ENCODE results near the gene PBX3.
A peak's percentile ranks its signal among the peaks of the same experiment; 100 is the strongest.

PBX3 gene

DNA sequence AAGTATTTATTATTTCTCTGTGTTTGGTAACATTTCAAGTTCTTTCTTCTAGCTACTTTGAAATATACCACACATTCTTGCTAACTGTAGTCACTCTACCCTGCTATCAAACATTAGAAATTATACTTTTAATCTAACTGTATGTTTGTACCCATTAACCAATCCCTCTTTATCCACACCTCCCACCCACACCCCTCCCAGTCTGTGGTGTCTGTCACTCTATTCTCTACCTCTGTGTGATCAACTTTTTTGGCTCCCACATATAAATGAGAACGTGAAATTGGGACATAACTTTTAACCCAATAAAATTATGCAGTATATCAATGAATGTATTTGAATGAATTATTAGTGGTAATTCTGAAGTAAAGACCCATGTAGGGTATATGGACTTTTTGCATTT is 79.7 kb downstream of the PBX3 start:
- DNase-seq, result no peak

DNA sequence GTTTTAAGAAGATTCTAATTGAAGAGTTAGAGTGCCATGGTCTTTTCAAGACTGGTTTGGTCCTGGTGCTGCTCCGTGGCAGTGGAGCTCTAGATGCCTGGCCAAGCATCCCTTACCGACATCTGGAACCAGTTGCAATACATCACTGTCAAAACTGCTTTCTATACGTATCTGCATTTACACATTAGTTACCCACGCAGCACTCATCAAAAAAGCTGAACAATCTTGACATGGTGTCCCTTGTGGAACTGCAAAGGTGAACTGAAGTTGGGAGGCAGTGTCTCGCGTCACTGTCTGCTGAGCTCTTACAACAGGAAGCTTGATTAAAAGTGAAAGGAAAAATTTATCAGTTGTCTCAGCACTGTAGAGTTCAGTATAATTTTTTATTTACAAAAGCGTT is 82.6 kb downstream of the PBX3 start:
- peak; percentile 67 for DNase-seq

DNA sequence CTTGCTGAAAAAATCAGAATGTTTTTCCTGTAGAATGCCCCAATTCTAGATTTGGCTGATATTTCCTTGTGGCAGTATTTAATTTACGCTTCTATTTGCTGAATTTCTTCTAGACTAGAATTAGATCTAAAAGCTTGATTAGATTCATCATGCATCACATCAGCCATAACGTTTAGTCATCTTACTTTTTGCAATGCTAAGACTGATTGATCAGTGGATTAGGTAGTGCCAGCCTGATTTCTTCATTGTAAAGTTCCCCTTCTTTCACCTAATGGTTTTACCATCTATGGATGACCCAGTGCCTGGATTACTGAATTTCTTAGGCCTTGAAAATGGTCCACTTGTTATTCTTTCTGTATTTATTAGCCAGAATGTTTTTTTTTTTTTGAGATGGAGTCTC is 83.9 kb downstream of the PBX3 start:
- DNase-seq, result no peak

DNA sequence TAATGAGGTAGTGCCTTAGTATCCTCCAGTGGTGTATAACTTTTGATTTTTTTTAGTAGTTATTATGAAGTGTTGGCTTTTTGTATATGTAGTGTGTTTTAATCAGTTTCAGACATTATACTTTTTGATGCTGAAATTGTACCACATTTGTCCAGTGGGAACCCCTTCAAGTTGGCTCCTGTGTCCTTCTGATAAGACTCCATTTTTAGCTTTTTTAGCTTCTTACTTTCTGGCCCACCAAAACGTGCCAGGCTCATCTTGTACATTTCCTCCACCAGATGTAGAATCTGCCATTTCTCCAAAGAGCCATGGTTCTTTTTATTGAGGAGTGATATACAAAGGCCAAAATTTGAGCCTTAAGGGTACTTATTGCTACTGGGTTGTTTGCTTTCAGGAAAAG is 84.4 kb downstream of the PBX3 start:
- DNase-seq, result no peak

DNA sequence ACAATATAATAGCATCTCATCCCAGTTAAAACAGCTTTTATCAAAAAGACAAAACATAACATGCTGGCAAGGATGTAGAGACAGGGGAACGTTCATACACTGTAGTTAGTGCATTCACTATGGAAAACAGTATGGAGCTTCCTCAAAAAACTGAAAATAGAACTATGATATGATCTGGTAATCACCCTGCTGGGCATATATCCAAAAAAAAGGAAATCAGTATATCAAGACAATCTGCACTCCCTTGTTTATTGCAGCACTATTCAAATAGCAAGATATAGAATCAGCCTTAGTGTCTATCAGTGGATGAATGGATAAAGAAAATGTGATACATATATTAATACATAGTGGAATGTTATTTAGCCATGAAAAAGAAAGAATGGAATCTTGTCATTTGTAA is 88.5 kb downstream of the PBX3 start:
- no peak for DNase-seq

DNA sequence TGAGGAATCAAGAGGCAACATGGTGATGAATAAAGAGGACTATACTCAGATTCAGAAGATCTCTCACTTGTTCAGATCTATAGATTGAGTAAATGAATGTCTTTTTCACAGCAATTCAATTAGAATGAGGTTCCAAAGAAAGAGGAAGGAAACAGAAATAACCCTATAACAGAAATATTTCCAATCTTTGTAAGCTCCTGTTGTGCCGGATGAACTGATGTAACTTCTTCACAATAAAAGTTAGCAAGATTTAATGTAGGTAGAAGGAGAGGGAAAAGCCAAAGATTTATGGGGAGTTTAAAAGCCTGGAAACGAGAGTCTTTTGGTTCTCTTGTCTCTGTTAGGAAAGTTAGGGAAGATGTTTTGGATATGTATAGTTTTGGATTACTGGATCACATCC is 92.1 kb downstream of the PBX3 start:
- no peak for DNase-seq

DNA sequence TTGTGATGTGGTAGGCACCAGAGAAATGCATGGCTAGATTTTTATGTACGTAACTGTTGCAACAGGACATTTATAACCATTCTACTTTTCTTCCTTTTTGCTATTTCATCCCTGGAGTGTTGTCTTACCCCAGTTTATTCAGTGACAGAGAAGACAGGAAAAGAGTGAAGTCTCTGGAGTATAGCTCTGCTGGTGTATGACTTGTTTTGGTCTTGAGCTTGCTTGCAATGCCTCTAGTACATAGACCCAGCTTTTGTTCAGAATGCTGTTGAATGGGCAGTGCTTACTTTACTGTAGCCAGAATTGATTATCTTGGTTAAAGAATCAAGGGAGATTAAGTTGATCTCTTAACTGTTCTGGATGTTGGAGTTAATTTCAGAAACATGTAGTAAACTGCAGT is 94.3 kb downstream of the PBX3 start:
- no peak for DNase-seq

DNA sequence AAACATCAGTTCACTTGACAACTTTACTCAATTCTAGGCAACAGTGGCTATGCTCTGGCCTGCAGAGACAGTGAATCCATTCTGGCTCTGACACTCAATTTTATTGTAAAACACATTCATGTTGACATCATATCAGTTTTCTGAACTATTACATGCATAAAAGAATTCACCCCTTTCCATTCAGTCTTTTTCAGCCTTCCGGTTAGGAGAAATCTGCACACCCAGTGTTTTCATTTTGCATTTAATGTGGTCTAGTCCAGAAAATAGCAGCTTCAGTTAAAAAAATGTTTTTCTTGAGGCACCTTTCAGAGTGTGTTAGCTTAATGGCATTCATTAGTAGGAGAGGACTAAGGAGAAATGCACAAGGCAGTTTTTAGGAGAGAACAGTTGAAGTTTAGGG is 95.1 kb downstream of the PBX3 start:
- no peak for DNase-seq

DNA sequence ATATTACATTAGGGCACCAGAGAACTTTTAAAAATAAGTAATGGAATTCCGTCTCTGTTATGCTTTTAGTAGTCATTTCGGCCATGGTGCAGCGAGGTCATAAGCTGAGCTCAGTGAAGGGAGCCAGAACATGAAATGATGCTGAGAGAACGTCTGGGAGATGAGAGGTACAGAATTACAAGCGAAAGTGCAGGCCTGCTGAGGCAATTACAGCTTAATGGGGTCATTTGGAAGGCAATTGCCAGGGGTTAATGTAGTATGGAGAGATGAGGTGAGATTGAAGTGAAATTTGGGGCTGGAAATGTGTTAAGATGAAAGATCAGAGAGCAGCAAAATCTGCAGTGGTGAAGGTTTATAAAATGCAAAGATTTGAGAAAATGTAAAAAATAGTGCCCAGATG is 96.5 kb downstream of the PBX3 start:
- DNase-seq, result no peak

DNA sequence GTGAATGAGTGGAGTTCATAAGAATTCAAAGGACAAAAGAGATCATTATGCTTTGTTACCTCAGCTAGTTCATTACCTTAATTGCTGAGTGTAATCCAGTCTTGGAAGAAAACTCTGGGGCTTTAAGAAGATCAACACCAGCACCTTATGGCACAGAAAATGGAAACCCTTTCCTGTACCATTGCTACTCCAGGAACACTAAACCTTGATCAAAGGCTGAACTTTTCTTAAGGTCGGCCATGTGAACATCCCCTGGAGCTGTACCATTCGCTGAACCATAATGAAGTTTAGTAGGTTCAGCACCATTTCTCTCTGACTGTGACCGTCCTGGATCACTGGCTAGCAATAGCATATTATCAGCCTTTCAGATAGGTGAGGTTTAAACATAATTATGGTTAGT is 97.4 kb downstream of the PBX3 start:
- no peak for DNase-seq

DNA sequence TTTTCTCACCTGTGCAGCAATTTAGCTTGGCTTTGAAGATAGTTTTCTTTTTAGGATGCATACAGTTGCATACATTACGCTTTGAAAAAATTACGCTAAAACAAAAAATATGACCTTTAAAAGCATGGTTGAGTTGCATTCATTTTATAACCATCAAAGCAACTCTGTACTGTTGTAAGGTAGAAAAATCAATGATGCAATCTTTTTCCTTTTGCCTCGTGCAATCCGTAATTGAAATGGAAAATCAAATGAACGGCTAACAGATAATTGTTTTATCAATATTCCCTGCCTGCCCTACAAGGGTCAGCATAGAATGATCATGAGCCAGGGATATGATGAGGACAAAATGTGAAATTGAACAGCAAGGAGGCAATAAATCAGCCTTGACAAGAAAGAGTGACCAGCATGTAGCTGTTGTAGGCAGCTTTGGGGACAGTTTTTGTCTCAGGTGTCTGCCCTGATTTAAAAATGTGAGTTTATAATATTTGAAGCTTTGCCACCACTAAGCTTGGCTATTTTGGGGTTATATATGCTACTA is 98.2 kb downstream of the PBX3 start:
- no peak for DNase-seq

DNA sequence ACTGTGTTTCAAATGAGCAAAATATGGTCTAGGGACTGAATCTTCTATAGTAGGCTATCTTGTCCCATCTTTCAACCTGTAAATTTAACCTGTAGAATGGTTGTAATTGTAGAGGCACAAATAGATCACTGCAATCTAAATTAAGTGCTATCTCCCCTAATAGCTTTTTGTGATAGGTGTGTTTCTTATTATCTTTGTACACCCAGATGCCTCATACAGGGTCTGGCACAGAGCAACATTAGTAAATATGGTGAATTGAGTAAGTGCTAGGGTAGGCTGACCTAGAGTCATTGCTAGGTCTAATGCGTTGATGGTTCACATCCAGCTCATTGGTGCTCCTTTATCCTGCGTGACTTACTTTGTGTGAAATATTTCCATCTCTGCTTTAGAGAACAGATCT is 100.6 kb downstream of the PBX3 start:
- DNase-seq, result no peak

DNA sequence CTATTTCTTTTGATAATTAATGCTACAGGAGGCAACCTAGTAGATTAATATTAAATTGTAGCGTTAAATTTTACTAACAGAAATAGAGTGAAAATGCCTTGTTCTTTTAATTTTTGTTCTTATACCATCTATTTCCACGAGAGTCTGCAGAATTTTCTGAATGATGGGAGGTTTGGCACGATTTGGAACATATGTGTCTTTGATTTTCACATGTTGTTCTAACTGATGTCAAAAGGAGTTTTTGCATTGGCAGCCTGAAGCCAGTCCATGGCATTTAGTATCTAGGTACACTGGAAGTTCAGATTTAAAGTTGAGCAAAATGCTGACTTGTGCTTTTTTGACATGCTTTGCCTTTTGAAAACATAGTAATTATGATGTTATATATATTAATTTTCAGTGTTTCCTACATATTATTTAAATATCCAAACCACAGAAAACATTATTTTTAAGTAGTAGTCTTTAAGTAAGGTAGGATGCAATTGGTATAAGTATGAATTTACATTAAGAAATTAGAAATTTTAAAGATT is 103.0 kb downstream of the PBX3 start:
- DNase-seq, result no peak

DNA sequence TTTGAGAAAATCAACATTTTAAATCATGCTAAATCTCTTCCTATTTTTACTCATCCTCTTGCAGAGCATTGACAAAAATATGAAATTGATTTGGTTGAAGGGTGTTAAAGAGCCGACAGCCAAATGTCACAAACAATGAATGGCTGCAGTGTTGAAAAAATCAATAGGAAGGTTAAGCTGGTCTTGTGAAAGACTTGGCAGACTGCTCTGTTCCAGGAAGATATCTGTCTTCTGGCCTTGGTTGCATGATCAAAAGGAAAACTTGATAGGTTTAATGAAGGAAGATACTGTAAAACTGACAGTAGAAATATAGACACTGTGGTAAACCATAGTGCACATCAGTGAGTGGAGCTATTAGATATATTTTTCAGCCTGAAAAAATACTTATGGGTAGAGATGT is 103.6 kb downstream of the PBX3 start:
- no peak for DNase-seq

DNA sequence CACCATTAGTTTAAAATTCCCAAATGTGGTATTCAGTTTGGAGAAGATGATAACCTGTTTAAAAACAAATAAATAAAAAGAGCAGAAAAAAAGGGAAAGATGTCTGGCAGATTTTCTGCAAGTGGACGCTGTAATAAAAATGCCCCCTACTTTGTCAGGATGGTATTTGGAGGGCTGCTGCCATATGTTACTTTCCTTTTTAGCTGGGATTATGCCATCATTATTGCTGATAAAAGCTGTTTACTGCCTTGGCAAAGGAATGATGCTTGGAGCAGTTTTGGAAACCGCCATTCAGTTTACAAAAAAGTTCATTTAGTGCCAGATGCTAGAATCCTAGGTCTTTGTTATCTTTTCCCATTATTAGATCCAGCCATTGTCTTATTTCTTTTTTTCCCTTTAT is 104.8 kb downstream of the PBX3 start:
- DNase-seq, result no peak

DNA sequence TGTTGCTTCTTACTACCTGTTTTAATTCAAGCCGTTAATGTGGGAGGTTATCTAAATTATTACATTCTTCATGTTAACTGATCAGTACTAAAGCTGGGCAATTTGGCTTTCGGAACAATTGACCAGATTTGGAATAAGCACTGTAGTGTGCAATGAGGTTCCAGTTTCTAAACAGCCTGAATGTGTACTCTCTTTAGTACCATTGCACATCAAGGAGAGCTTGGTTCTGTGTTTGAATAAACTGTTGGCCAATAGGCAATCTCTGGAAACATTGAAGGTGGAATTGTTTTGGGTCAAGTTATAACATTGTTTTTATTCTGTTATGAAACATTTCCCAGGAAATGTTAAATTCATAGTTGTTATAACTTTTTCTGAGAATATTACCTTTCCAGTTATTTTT is 105.2 kb downstream of the PBX3 start:
- no peak for DNase-seq

DNA sequence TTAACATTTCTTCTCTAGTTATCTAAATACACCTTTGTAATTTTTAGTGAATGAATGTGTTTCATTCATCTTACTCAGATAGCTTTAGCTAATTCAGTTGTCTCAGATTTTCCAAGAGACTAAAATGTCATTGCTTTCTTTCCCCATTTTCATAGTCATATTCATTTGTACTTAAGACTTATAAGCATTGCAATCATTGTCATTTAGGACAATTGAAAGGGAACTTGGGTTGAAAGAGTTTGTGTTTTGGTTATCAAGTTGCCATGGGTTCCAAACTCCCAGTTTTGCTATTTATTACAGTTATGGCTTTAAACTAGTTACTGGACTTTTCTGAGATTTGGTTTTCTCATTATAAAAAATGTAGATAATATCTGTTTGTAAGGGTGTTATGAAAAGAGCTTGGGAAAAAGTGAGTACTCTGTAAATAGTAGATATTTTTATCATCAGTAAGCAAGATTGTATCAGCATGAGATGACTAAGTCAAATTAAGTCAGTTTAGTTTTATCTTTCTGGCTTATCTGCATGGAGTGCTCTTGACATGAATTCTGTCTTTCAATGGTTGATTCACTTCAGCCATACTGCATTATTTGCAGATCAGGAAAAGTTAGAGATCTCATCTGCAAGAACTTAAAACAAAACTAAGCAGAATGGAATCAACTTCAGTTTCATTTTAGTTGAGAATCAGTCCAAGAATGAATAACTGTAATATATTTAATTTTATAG is 107.5 kb downstream of the PBX3 start:
- DNase-seq, result no peak

DNA sequence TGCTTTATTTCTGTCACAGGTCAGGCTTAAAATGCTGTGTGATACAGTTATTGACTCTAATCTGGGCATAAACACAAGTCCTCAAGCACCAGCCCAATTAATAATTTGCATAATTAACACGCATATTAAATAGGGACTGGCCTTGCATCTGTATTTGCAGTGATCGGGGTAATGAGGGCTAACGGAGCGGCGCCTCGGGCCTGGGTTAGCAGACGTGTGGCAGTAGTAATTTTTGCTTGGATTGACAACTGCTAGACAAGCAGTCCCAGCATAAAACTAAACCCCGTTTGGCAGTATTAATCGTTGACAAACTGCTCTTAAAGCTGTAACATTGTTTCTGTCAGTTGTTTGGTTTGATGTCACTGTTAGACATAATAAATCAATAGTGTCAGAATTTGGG is 109.2 kb downstream of the PBX3 start:
- DNase-seq, result no peak

DNA sequence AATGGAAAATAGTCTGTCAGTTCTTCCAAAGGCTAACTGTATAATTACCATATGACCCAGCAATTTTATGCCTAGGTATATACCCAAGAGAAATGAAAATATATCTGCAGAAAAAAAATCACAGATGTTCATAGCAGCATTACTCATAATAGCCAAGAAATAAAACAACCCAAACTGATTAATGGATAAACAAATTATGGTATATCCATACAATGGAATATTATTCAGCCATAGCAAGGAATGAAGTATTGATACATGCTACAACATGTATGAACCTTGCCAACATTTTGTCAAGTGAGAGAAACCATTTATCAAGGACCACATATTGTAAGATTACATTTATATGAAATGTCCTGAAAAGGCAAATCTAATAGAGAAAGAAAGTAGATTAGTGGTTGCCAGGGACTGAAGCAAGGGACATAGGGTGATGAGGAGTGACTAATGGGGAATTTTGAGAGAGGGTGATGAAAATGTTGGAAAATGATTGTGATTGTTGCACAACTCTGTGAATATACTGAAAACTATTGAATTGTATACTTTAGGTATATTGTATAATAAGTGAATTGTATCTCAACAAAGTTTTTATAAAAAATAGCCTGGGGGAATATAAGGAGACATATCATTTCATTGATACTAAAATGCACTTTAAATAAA is 114.4 kb downstream of the PBX3 start:
- DNase-seq, result no peak

DNA sequence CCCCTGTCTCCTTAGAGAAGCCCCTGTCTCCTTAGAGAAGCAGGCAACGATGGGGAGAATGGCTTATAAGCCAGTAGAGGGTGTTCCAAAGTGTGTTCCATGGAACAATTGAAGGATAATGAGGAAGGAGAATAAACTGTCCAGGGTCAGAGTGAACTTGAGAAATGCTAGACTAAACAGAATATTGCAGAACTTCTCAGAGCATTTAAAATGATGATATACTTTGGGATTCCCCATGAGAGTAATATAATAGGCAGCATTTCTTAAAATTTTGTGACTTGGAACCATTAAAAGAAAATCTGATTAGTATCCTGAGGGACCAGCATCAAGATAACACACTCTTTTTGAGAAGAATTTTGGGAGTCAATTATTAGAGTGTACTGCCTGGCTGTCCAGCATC is 116.8 kb downstream of the PBX3 start:
- DNase-seq, result no peak

DNA sequence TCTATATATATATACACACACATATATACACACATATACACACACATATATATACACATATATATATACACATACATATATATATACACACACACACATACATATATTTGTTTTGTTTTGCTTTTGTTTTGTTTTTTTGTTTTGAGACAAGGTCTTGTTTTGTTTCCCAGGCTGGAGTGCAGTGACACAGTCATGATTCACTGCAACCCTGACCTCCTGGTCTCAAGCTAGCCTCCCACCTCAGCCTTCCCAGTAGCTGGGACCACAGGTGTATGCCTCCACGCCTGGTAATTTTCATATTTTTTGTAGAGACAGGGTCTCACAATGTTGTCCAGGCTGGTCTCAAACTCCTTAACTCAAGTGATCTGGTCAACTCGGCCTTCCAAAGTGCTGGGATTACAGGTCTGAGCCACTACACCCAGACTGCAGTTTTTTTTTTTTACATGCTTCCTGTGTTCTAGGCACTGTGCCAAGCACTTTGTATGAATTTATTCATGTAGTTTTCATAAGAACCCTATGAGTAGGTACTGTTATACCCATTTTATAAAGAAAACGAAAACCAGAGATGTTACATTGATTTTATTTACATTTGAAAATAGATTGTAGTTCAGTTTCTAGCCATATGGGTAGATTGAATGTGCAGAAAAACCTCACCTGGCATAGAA is 120.7 kb downstream of the PBX3 start:
- DNase-seq, result no peak

DNA sequence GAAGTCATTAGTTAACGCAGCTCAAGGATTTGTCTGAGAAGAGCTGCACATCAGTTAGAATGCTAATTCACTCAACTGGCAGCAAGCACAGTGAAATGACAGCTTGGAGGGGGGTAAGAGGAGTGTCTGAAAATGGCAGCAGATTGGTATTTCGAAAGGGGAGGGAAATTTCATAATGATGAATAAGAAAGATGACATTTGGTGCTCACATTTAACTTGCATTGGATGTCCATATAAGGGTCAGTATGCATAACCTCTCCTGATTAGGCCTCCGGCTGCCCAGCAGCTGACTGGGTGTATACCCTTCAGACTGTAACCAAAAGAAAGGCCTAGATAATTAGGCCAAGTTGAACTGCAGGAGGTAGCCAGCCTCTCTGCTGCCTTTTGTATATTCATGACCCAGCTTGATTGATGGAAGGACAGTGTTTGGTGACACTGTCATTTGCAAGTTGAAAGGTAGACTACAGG is 131.0 kb downstream of the PBX3 start:
- no peak for DNase-seq

DNA sequence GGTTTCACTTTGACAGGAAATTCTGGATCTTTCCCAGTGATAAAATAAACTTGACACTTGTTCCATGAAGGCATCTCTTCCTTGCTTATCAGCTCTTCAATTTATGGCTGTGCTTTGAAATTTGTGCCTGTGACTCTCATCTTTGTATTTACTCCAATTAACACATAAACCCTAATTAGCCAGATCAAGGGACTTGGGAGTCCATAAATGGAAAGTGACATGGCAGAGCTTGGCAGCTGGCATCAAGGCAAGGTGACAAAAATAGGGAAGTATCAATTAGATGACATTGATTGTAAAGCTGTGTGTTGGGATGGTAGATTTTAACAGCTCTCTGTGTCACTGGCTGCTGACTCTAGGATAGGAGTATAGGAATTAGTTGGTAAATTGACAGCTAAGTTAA is 133.9 kb downstream of the PBX3 start:
- no peak for DNase-seq
